KMS-11 (cell line): ENCODE data around the gene MARCHF10.
"Not testable (repeated sequence)": the region's sequence is repeated elsewhere in the genome, so short reads cannot be mapped to it uniquely, and the experiment has no call there.

ENCODE experiments used
- H2AFZ ChIP-seq: fragments of 200-600 bp; sonication (generic); 2 replicates; pipeline ENCODE4 v1.6.1; 2016; ENCODE audit warnings: antibody characterized with exemption, mixed run types, low read depth
- H3K27ac ChIP-seq: fragments of 200-600 bp; sonication (generic); 2 replicates; pipeline ENCODE4 v1.6.1; 2016; ENCODE audit warnings: mild to moderate bottlenecking, mixed run types
- H3K27me3 ChIP-seq: fragments of 200-600 bp; sonication (generic); 2 replicates; pipeline ENCODE4 v1.6.1; 2017; ENCODE audit warnings: mild to moderate bottlenecking, low read depth, mixed run types, moderate library complexity; ENCODE audit not compliant: insufficient read depth
- H3K36me3 ChIP-seq: fragments of 200-600 bp; sonication (generic); 2 replicates; pipeline ENCODE4 v1.6.1; 2017; ENCODE audit warnings: mild to moderate bottlenecking, mixed run types; ENCODE audit not compliant: insufficient read depth
- H3K4me1 ChIP-seq: fragments of 200-600 bp; sonication (generic); 2 replicates; pipeline ENCODE4 v1.6.1; 2016; ENCODE audit warnings: mild to moderate bottlenecking, low read depth, mixed run types; ENCODE audit not compliant: poor library complexity, severe bottlenecking
- H3K4me2 ChIP-seq: fragments of 200-600 bp; sonication (generic); 2 replicates; pipeline ENCODE4 v1.7.0; 2016; ENCODE audit warnings: mild to moderate bottlenecking, mixed run types
- H3K4me3 ChIP-seq: fragments of 200-600 bp; sonication (generic); IDR thresholded peaks from 2 replicates; pipeline ENCODE4 v1.6.1; 2017; ENCODE audit warnings: low read depth, low read length, mixed read lengths; ENCODE audit not compliant: insufficient read depth
- H3K79me2 ChIP-seq: fragments of 200-600 bp; sonication (generic); 2 replicates; pipeline ENCODE4 v1.6.1; 2016; ENCODE audit warnings: low read depth, mixed run types; ENCODE audit not compliant: insufficient read depth
- H3K9ac ChIP-seq: fragments of 200-600 bp; sonication (generic); 2 replicates; pipeline ENCODE4 v1.6.1; 2016; ENCODE audit warnings: mild to moderate bottlenecking, mixed run types
- H4K20me1 ChIP-seq: fragments of 200-600 bp; sonication (generic); 2 replicates; pipeline ENCODE4 v1.6.1; 2016; ENCODE audit warnings: mild to moderate bottlenecking, mixed run types; ENCODE audit not compliant: insufficient read depth
- TF ChIP-seq, protein P1 (sequence below): fragments of 200-600 bp; sonication (generic); conservative IDR thresholded peaks from 2 replicates; pipeline ENCODE4 v1.6.1; 2017; ENCODE audit warnings: low read depth, mild to moderate bottlenecking, antibody characterized with exemption, low read length, moderate library complexity, mixed read lengths

Gene MARCHF10

GRCh38 chr17:62702746-62703260 is 105.3 kb downstream of the MARCHF10 start:
- peak overlapping the region; percentile 91; the same call in 1 of the 2 replicates for H2AFZ ChIP-seq
- H3K27ac ChIP-seq, result no peak overlapping the region
- H3K4me3 ChIP-seq, result no peak overlapping the region
- no peak overlapping the region; the same call in 1 of the 2 replicates for H3K4me2 ChIP-seq
- no peaks in the 10 kb centered on the region for H3K36me3 ChIP-seq
- peaks cover 16% of the 10 kb centered on the region for H3K27me3 ChIP-seq
- H3K9ac ChIP-seq, result no peak overlapping the region
- no peaks in the 10 kb centered on the region for H4K20me1 ChIP-seq
- no peaks in the 10 kb centered on the region for H3K79me2 ChIP-seq
- TF ChIP-seq, protein P1, sequence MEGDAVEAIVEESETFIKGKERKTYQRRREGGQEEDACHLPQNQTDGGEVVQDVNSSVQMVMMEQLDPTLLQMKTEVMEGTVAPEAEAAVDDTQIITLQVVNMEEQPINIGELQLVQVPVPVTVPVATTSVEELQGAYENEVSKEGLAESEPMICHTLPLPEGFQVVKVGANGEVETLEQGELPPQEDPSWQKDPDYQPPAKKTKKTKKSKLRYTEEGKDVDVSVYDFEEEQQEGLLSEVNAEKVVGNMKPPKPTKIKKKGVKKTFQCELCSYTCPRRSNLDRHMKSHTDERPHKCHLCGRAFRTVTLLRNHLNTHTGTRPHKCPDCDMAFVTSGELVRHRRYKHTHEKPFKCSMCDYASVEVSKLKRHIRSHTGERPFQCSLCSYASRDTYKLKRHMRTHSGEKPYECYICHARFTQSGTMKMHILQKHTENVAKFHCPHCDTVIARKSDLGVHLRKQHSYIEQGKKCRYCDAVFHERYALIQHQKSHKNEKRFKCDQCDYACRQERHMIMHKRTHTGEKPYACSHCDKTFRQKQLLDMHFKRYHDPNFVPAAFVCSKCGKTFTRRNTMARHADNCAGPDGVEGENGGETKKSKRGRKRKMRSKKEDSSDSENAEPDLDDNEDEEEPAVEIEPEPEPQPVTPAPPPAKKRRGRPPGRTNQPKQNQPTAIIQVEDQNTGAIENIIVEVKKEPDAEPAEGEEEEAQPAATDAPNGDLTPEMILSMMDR, result no peak
- H3K4me1 ChIP-seq, result peaks cover 17% of the 10 kb centered on the region

DNA sequence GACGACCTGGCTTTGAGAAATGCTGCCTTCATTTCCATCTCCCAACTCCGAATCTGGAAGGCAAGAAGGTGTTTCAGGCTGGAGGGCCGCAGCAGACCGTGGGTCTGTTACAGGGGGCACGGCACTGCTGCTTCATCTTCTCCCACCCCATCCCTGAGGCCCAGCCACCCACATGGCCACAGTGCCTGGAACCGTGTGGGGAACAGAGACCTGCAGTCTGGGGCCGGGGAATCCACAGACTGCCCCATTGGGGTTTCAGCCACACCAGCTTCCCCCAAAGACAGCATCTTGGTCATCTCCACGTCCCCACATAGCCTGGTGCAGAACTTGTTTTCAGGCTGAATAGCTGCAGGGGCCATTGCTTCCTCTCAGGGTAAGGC is 106.4 kb downstream of the MARCHF10 start:
- Histone ChIP-seq H3K9ac (no peak overlapping the region), H3K36me3 (no peaks in the 10 kb centered on the region), H3K79me2 (no peaks in the 10 kb centered on the region), H3K27me3 (peaks cover 16% of the 10 kb centered on the region), H3K4me2 (no peak overlapping the region), H3K27ac (no peak overlapping the region), H4K20me1 (no peaks in the 10 kb centered on the region), H3K4me3 (no peak overlapping the region), H3K4me1 (peaks cover 17% of the 10 kb centered on the region), H2AFZ (no peak overlapping the region; the same call in 1 of the 2 replicates)
- TF ChIP-seq, protein P1, result no peak

GRCh38 chr17:62700964-62701705 is 107.0 kb downstream of the MARCHF10 start:
- H3K9ac ChIP-seq, result no peak overlapping the region
- peaks cover 17% of the 10 kb centered on the region for H3K4me1 ChIP-seq

GRCh38 chr17:62698459-62698858 is 109.7 kb downstream of the MARCHF10 start:
- H3K27me3 ChIP-seq, H3K79me2 ChIP-seq, H3K36me3 ChIP-seq: not testable (repeated sequence)

More at GRCh38 chr17:62700964-62701705, 107.0 kb downstream of the MARCHF10 start:
- H3K27ac ChIP-seq, result no peak overlapping the region
- H3K4me2 ChIP-seq, result no peak overlapping the region
- no peak overlapping the region for H3K4me3 ChIP-seq
- H3K36me3 ChIP-seq, result no peaks in the 10 kb centered on the region
- H3K79me2 ChIP-seq, result no peaks in the 10 kb centered on the region
- no peak overlapping the region; the same call in 1 of the 2 replicates for H2AFZ ChIP-seq
- no peaks in the 10 kb centered on the region for H4K20me1 ChIP-seq
- peaks cover 16% of the 10 kb centered on the region for H3K27me3 ChIP-seq
- TF ChIP-seq, protein P1, result no peak

More at GRCh38 chr17:62698459-62698858, 109.7 kb downstream of the MARCHF10 start:
- not testable (repeated sequence) for H3K27ac ChIP-seq, H2AFZ ChIP-seq, H3K9ac ChIP-seq, H3K4me2 ChIP-seq, H4K20me1 ChIP-seq, H3K4me3 ChIP-seq
- peaks cover 11% of the 10 kb centered on the region for H3K4me1 ChIP-seq
